ENCODE results near the gene SPSB3.

The SPSB3 gene

GRCh38 chr16:1762196-1762878, 20.0 kb downstream of the SPSB3 start:
- FAIRE-seq, result no peak

- FAIRE-seq, result no peak
Measured at GRCh38 chr16:1761751-1762150, 20.6 kb downstream of the SPSB3 start.

GRCh38 chr16:1760911-1761310, 21.5 kb downstream of the SPSB3 start:
- FAIRE-seq, result no peak

GRCh38 chr16:1759511-1759910, 22.9 kb downstream of the SPSB3 start:
- FAIRE-seq, result no peak

- FAIRE-seq, result no peak
Measured at GRCh38 chr16:1758923-1759322, 23.4 kb downstream of the SPSB3 start.

GRCh38 chr16:1757714-1758461, 24.5 kb downstream of the SPSB3 start:
- no peak for FAIRE-seq

GRCh38 chr16:1754204-1754603, 28.2 kb downstream of the SPSB3 start:
- no peak for FAIRE-seq

GRCh38 chr16:1752853-1753252, 29.5 kb downstream of the SPSB3 start:
- FAIRE-seq, result no peak

GRCh38 chr16:1751946-1752345, 30.4 kb downstream of the SPSB3 start:
- no peak for FAIRE-seq

GRCh38 chr16:1749152-1750117, 32.9 kb downstream of the SPSB3 start:
- no peak for FAIRE-seq

- FAIRE-seq, result no peak
Measured at GRCh38 chr16:1747934-1748333, 34.4 kb downstream of the SPSB3 start.

- FAIRE-seq, result no peak
Measured at GRCh38 chr16:1746693-1747195, 35.6 kb downstream of the SPSB3 start.

- no peak for FAIRE-seq
Measured at GRCh38 chr16:1745900-1746692, 36.3 kb downstream of the SPSB3 start.

- no peak for FAIRE-seq
Measured at GRCh38 chr16:1745181-1745899, 37.0 kb downstream of the SPSB3 start.

GRCh38 chr16:1744338-1744840, 38.0 kb downstream of the SPSB3 start:
- no peak for FAIRE-seq

GRCh38 chr16:1743376-1744337, 38.7 kb downstream of the SPSB3 start:
- FAIRE-seq, result no peak

- no peak for FAIRE-seq
Measured at GRCh38 chr16:1741553-1742165, 40.7 kb downstream of the SPSB3 start.

GRCh38 chr16:1740781-1741490, 41.4 kb downstream of the SPSB3 start:
- no peak for FAIRE-seq

GRCh38 chr16:1740234-1740633, 42.1 kb downstream of the SPSB3 start:
- FAIRE-seq, result no peak

Measured in islet of Langerhans (tissue), 1 donor.